Brain microvascular endothelial cell (primary cell): ENCODE measurements around the gene CKM.
"Not testable (repeated sequence)": the region's sequence is repeated elsewhere in the genome, so short reads cannot be mapped to it uniquely, and the experiment has no call there.

ENCODE experiments used
- DNase-seq: peaks from one replicate; pipeline ENCODE4 v3.0.0-alpha.2; 2020
- H3K27ac ChIP-seq: fragments of 250-450 bp; sonication (Bioruptor Pico); 2 replicates; pipeline ENCODE4 v1.5.1; 2020; ENCODE audit warnings: mild to moderate bottlenecking, moderate library complexity
- H3K27me3 ChIP-seq: fragments of 250-450 bp; sonication (Bioruptor Pico); replicated peaks from 2 replicates; pipeline ENCODE4 v1.5.1; 2020; ENCODE audit warnings: mild to moderate bottlenecking
- H3K36me3 ChIP-seq: fragments of 250-450 bp; sonication (Bioruptor Pico); replicated peaks from 2 replicates; pipeline ENCODE4 v1.5.1; 2020; ENCODE audit warnings: mild to moderate bottlenecking
- H3K4me3 ChIP-seq: 2 replicates; pipeline ENCODE4 v1.5.1; 2011; ENCODE audit warnings: low read depth, mild to moderate bottlenecking, control low read depth, low read length, moderate library complexity
- CTCF ChIP-seq: IDR thresholded peaks from 2 replicates; pipeline ENCODE4 v1.5.1; 2011; ENCODE audit warnings: low read depth, mild to moderate bottlenecking, moderate library complexity, low read length, control low read depth, inconsistent platforms; ENCODE audit errors: missing control alignments
- in situ Hi-C: cut with HindIII; loops from 2 replicates; pipeline ENCODE4 v1.10.0; 2017; ENCODE audit warnings: low sequenced_read_pairs, low pct_ligation_motif_present

Gene CKM

GRCh38 chr19:45322311-45322710, 364 bp downstream of the CKM start:
- H3K27ac ChIP-seq = no peak overlapping the region
- H3K36me3 ChIP-seq = no peaks in the 10 kb centered on the region
- TF ChIP-seq CTCF = no peak
- no peak for DNase-seq
- no peak overlapping the region for H3K4me3 ChIP-seq
- peaks cover 7% of the 10 kb centered on the region for H3K27me3 ChIP-seq
- in situ Hi-C loops = no loop called here

- in situ Hi-C loops = no loop called here
- Histone ChIP-seq H3K36me3 (no peaks in the 10 kb centered on the region), H3K27me3 (peaks cover 7% of the 10 kb centered on the region), H3K27ac (no peak overlapping the region), H3K4me3 (no peak overlapping the region)
- no peak for DNase-seq
- no peak for TF ChIP-seq CTCF
Measured at GRCh38 chr19:45321848-45322247, 827 bp downstream of the CKM start.

- no peak overlapping the region for H3K27ac ChIP-seq
- no peak for DNase-seq
- no peak overlapping the region for H3K4me3 ChIP-seq
- H3K27me3 ChIP-seq = peaks cover 7% of the 10 kb centered on the region
- TF ChIP-seq CTCF = no peak
- in situ Hi-C loops = no loop called here
- no peaks in the 10 kb centered on the region for H3K36me3 ChIP-seq
Measured at GRCh38 chr19:45320997-45321775, 1.5 kb downstream of the CKM start.

- Histone ChIP-seq H3K27ac (no peak overlapping the region), H3K27me3 (peaks cover 6% of the 10 kb centered on the region), H3K4me3 (no peak overlapping the region), H3K36me3 (no peaks in the 10 kb centered on the region)
- in situ Hi-C loops = no loop called here
- no peak for DNase-seq
- TF ChIP-seq CTCF = no peak
Measured at GRCh38 chr19:45315304-45315703, 7.4 kb downstream of the CKM start.

GRCh38 chr19:45314708-45315245, 7.9 kb downstream of the CKM start:
- Histone ChIP-seq H3K4me3 (no peak overlapping the region), H3K27ac (no peak overlapping the region), H3K36me3 (no peaks in the 10 kb centered on the region), H3K27me3 (peaks cover 6% of the 10 kb centered on the region)
- in situ Hi-C loops = no loop called here
- TF ChIP-seq CTCF = no peak
- no peak for DNase-seq

GRCh38 chr19:45312285-45312684, 10.4 kb downstream of the CKM start:
- H3K4me3 ChIP-seq, DNase-seq, H3K27ac ChIP-seq, H3K36me3 ChIP-seq, in situ Hi-C loops, H3K27me3 ChIP-seq: not testable (repeated sequence)
